Stimulated activated CD4-positive, alpha-beta T cell treated with anti-CD3 and anti-CD28 coated beads, Interleukin-4, amount 100 ng/mL, for 24 hours (primary cell): ENCODE results near the gene ANKRD35.
A peak's percentile ranks its signal among the peaks of the same experiment; 100 is the strongest.
"Not testable (repeated sequence)": the region's sequence is repeated elsewhere in the genome, so short reads cannot be mapped to it uniquely, and the experiment has no call there.

ENCODE experiments used
- DNase-seq: peaks from one replicate; pipeline ENCODE4 v3.0.0-alpha.2; 2020

Gene ANKRD35

GRCh38 chr1:145885738-145886287 lies at the start of gene ANKRD35:
ANKRD35 (minus strand) TSS chr1:145885866; CDS start chr1:145885758, 108 bp downstream.
- DNase-seq, result peak; percentile 89

- DNase-seq, result peak; percentile 19
These were observed 46.9 kb upstream of the ANKRD35 start for GRCh38 chr1:145932522-145933009.

- DNase-seq, result peak; percentile 12
These were observed 42.4 kb upstream of the ANKRD35 start for GRCh38 chr1:145927916-145928643.

GRCh38 chr1:145927063-145927886 lies 41.6 kb upstream of the ANKRD35 start, which contains the start of gene RBM8A:
RBM8A (minus strand) TSS chr1:145927484; CDS start chr1:145927426, 58 bp downstream.
- DNase-seq, result peak; percentile 95

GRCh38 chr1:145926686-145927062 lies 41.0 kb upstream of the ANKRD35 start:
- peak; percentile 66 for DNase-seq

GRCh38 chr1:145922266-145922665 lies 36.6 kb upstream of the ANKRD35 start:
- DNase-seq, result no peak

GRCh38 chr1:145920297-145920696 lies 34.6 kb upstream of the ANKRD35 start:
- DNase-seq, result not testable (repeated sequence)

- peak; percentile 8 for DNase-seq
These were observed 33.6 kb upstream of the ANKRD35 start for GRCh38 chr1:145918992-145919939.

- DNase-seq, result peak; percentile 93
These were observed 32.7 kb upstream of the ANKRD35 start, which contains the start of gene PEX11B for GRCh38 chr1:145918144-145918991. PEX11B (minus strand) TSS chr1:145918717; CDS start chr1:145918688, 29 bp downstream.

- DNase-seq, result no peak
These were observed 31.9 kb upstream of the ANKRD35 start for GRCh38 chr1:145917595-145917994.

GRCh38 chr1:145916745-145917144 lies 31.1 kb upstream of the ANKRD35 start:
- DNase-seq, result no peak

- DNase-seq, result no peak
These were observed 26.5 kb upstream of the ANKRD35 start for GRCh38 chr1:145912128-145912641.

GRCh38 chr1:145908653-145909052 lies 23.0 kb upstream of the ANKRD35 start:
- no peak for DNase-seq

- no peak for DNase-seq
These were observed 21.5 kb upstream of the ANKRD35 start for GRCh38 chr1:145906954-145907753.

- no peak for DNase-seq
These were observed 15.8 kb upstream of the ANKRD35 start for GRCh38 chr1:145901312-145902021.

- no peak for DNase-seq
These were observed 13.1 kb upstream of the ANKRD35 start for GRCh38 chr1:145898756-145899155.

- DNase-seq, result no peak
These were observed 12.3 kb upstream of the ANKRD35 start for GRCh38 chr1:145897969-145898368.

- DNase-seq, result no peak
These were observed 9.8 kb upstream of the ANKRD35 start for GRCh38 chr1:145895471-145895870.

- DNase-seq, result no peak
These were observed 7.8 kb upstream of the ANKRD35 start for GRCh38 chr1:145893306-145894055.
